HFFc6 (cell line): Measurements from ENCODE around the gene FAM163A. TPM values are rescaled to one million over a fixed set of nuclear protein-coding genes. Genes with fewer than 3 reads are reported as not detected.
A peak's percentile ranks its signal among the peaks of the same experiment; 100 is the strongest.
"Not testable (repeated sequence)": the region's sequence is repeated elsewhere in the genome, so short reads cannot be mapped to it uniquely, and the experiment has no call there.

Experiments used
- DNase-seq: peaks from one replicate; pipeline ENCODE4 v3.0.0-alpha.2; 2018
- H3K27ac Mint-ChIP-seq: 2 replicates; pipeline ENCODE4 v1.8.0; 2020; ENCODE audit warnings: mild to moderate bottlenecking, mixed read lengths
- H3K27me3 Mint-ChIP-seq: 2 replicates; pipeline ENCODE4 v1.8.0; 2021; ENCODE audit warnings: mild to moderate bottlenecking, moderate library complexity, mixed read lengths; ENCODE audit not compliant: insufficient read depth
- H3K36me3 Mint-ChIP-seq: 2 replicates; pipeline ENCODE4 v1.8.0; 2021; ENCODE audit warnings: low read depth, mixed read lengths
- H3K4me1 Mint-ChIP-seq: 2 replicates; pipeline ENCODE4 v1.8.0; 2020; ENCODE audit warnings: low read depth, mixed read lengths
- H3K4me3 Mint-ChIP-seq: 2 replicates; pipeline ENCODE4 v1.8.0; 2020; ENCODE audit warnings: mild to moderate bottlenecking, moderate library complexity, mixed read lengths
- H3K9me3 Mint-ChIP-seq: 2 replicates; pipeline ENCODE4 v1.8.0; 2020; ENCODE audit warnings: mild to moderate bottlenecking, mixed read lengths
- total RNA-seq, 6 experiments: library from RNA; stranded (reverse); fragmentation: NEBNext Ultra II Directional; extraction: Animal tissue kit (Norgen Biotek cat#: 25700); gene quantifications; 2 replicates in 1 of 6; 3 replicates in 5 of 6; pipeline ENCODE4 v1.2.3, GENCODE V29; 2021
- TF ChIP-seq, protein P1 (sequence below): fragments of 200-600 bp; sonication (generic); IDR thresholded peaks from 2 replicates; pipeline ENCODE4 v1.5.0; 2021; ENCODE audit warnings: antibody characterized with exemption, mild to moderate bottlenecking

FAM163A gene
- total RNA-seq, 6 experiments from 2014 or later, result not detected

DNA sequence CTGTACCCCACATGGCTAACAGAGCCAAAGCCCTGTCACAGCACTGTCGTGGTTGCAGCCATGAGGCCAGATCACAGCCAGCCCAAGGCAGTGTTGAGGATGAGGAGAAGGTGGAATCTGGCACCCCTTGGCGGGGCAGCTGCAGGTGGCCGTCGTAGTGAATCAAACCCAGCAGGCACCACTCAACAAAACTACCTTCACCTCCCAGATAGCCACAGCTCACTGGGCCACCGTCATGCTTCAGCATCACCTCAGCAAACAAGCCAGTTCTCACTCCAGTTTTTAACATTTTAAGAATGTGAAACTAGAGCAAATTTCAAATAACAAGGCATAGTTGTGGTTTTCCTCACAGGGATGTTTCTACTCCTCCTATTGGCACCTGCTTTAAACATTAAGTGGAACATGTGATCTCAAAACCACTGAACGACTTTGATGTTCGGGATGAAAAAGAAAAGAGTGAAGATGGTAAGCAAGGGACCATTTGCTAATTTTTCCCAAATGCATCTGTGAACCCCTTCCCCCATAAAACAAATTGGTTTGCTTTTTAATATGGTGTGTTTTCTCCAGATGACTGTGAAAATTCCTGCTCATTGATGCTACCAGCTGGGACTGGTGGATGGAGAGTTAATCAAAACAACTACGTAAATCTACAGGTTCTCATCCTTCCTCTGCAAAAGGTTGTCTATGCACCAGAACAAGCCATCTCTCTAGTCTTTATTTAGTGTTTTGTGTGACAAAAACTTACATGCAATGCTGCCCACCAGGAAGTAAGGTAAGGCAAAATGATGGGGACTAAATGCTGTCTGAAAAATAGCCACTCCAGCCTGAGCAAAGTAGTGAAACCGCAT lies 89.0 kb downstream of the FAM163A start:
- Mint-ChIP-seq H3K9me3 (no peaks in the 10 kb centered on the region), H3K27ac (no peak overlapping the region), H3K27me3 (peaks cover 8% of the 10 kb centered on the region), H3K36me3 (peaks cover 10% of the 10 kb centered on the region), H3K4me1 (peaks cover 14% of the 10 kb centered on the region), H3K4me3 (no peak overlapping the region)
- no peak for DNase-seq
- TF ChIP-seq, protein P1, sequence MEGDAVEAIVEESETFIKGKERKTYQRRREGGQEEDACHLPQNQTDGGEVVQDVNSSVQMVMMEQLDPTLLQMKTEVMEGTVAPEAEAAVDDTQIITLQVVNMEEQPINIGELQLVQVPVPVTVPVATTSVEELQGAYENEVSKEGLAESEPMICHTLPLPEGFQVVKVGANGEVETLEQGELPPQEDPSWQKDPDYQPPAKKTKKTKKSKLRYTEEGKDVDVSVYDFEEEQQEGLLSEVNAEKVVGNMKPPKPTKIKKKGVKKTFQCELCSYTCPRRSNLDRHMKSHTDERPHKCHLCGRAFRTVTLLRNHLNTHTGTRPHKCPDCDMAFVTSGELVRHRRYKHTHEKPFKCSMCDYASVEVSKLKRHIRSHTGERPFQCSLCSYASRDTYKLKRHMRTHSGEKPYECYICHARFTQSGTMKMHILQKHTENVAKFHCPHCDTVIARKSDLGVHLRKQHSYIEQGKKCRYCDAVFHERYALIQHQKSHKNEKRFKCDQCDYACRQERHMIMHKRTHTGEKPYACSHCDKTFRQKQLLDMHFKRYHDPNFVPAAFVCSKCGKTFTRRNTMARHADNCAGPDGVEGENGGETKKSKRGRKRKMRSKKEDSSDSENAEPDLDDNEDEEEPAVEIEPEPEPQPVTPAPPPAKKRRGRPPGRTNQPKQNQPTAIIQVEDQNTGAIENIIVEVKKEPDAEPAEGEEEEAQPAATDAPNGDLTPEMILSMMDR, result no peak

DNA sequence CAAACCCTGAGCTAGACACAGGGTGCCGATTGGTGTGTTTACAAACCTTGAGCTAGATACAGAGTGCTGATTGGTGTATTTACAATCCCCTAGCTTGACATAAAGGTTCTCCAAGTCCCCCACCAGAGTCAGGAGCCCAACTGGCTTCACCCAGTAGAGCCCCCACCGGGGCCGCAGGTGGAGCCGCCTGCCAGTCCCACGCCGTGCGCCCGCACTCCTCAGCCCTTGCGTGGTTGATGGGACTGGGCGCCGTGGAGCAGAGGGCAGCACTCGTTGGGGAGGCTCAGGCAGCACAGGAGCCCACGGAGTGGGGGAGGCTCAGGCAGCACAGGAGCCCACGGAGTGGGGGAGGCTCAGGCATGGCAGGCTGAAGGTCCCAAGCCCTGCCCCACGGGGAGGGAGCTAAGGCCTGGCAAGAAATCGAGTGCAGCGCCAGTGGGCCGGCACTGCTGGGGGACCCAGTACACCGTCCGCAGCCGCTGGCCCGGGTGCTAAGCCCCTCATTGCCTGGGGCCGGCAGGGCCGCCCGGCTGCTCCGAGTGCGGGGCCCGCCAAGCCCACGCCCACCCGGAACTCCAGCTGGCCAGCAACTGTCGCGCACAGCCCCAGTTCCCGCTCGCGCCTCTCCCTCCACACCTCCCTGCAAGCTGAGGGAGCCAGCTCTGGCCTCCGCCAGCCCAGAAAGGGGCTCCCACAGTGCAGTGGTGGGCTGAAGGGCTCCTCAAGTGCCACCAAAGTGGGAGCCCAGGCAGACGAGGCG lies 93.8 kb downstream of the FAM163A start:
- peaks cover 30% of the 10 kb centered on the region for H3K4me1 Mint-ChIP-seq
- not testable (repeated sequence) for H3K4me3 Mint-ChIP-seq

DNA sequence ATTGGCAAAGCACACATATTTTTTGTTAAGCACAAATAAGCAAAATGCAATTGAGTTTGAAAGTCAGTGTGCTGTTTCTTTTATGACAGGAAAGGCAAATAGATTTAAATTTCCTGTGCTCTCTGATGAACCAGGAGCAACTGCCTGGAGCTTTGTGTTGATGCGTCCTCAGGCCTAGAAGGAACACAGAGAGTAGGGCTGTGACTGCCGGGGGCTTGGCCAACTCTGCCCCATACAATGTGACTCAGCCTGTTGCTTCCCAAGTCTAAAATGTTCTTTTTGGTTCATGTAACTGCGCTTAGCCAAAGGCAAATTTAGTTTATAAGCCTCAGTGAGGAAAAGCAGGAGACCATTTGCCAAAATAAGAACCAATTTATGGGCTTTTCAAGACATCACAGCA lies 97.0 kb downstream of the FAM163A start:
- H3K4me1 Mint-ChIP-seq, result peaks cover 24% of the 10 kb centered on the region
- peaks cover 26% of the 10 kb centered on the region for H3K36me3 Mint-ChIP-seq

More for the DNA sequence above, 93.8 kb downstream of the FAM163A start:
- H3K27ac Mint-ChIP-seq, H3K9me3 Mint-ChIP-seq, H3K27me3 Mint-ChIP-seq, DNase-seq: not testable (repeated sequence)
- peaks cover 25% of the 10 kb centered on the region for H3K36me3 Mint-ChIP-seq

DNA sequence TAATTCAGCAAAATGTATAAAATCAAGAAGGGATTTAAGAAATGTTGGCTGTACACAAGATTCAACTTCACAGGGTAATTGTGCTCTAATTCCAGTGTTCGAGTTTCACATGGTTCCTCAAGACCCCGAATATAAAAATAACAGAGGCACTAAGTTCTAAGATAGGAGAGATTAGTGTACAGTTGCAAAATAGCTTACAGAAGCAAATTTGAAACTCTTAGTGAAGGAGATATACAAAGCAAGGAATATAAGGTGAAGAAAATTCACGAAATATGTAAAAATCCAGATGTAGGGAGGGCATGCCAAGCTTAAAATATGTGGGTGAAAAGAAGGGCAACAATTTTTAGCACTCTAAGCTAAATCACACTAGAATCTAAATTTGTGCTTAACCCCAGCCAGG lies 105.1 kb downstream of the FAM163A start:
- H3K9me3 Mint-ChIP-seq, result no peaks in the 10 kb centered on the region
- no peak overlapping the region for H3K27ac Mint-ChIP-seq
- no peaks in the 10 kb centered on the region; the same call in 1 of the 2 replicates for H3K27me3 Mint-ChIP-seq
- H3K36me3 Mint-ChIP-seq, result peaks cover 16% of the 10 kb centered on the region
- peaks cover 6% of the 10 kb centered on the region; the same call in 1 of the 2 replicates for H3K4me1 Mint-ChIP-seq
- no peak for DNase-seq
- H3K4me3 Mint-ChIP-seq, result no peak overlapping the region
- TF ChIP-seq, protein P1, result no peak

More for the DNA sequence above, 97.0 kb downstream of the FAM163A start:
- no peaks in the 10 kb centered on the region for H3K9me3 Mint-ChIP-seq
- no peak for DNase-seq
- no peaks in the 10 kb centered on the region; the same call in 1 of the 2 replicates for H3K27me3 Mint-ChIP-seq
- H3K4me3 Mint-ChIP-seq, result no peak overlapping the region
- TF ChIP-seq, protein P1, result no peak
- H3K27ac Mint-ChIP-seq, result peak overlapping the region; percentile 61

DNA sequence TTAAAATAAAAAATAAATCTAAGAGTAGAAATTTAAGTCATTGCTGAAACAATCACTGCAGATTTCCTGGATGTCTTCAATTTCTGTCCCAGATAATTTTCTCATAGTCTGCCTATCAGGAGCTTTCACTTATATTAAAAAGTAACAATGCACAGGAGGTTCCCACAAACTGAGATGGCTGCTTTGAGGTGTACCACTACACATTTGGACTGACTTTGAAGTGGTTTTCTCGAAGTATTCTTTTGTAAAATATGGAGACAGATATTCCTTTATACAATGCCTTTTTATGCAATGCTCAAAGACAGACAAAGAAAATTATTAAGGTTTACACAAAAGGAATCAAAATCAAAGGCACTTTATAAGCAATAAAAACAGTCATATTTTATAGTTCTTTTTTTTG lies 110.0 kb downstream of the FAM163A start:
- H3K27me3 Mint-ChIP-seq, result no peaks in the 10 kb centered on the region; the same call in 1 of the 2 replicates
- TF ChIP-seq, protein P1, result no peak
- no peaks in the 10 kb centered on the region for H3K9me3 Mint-ChIP-seq
- H3K4me1 Mint-ChIP-seq, result peaks cover 6% of the 10 kb centered on the region; the same call in 1 of the 2 replicates
- no peak overlapping the region for H3K27ac Mint-ChIP-seq
- H3K36me3 Mint-ChIP-seq, result peaks cover 19% of the 10 kb centered on the region
- no peak overlapping the region for H3K4me3 Mint-ChIP-seq
- DNase-seq, result no peak

DNA sequence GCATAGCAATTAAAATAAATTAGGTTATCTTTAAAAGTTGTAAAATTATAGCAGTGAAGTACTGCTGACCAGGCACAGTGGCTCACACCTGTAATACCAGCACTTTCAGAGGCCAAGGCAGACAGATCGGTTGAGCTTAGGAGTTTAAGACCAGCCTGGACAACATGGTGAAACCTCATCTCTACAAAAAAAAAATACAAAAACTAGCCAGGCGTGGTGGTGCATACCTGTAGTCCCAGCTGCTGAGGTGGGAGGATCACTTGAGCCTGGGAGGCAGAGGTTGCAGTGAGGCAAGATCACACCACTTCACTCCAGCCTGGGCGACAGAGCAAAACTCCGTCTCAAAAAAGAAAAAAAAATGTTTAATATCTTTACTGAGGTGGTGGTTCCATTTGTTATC lies 112.7 kb downstream of the FAM163A start:
- H3K4me1 Mint-ChIP-seq, H3K9me3 Mint-ChIP-seq, H3K4me3 Mint-ChIP-seq, DNase-seq, H3K27me3 Mint-ChIP-seq, H3K27ac Mint-ChIP-seq: not testable (repeated sequence)
- peaks cover 23% of the 10 kb centered on the region for H3K36me3 Mint-ChIP-seq
